GM19043 (cell line): ENCODE data around the gene GNL1.
"Not testable (repeated sequence)": the region's sequence is repeated elsewhere in the genome, so short reads cannot be mapped to it uniquely, and the experiment has no call there.

ENCODE experiments used
- ATAC-seq: cut with Tn5 transposase; IDR thresholded peaks from one replicate; pipeline ENCODE4 v1.9.1; 2021; ENCODE audit warnings: low read depth; ENCODE audit not compliant: unreplicated experiment

GNL1 gene

GRCh38 chr6:30541515-30542403 lies 14.5 kb downstream of the GNL1 start:
- no peak for ATAC-seq

DNA sequence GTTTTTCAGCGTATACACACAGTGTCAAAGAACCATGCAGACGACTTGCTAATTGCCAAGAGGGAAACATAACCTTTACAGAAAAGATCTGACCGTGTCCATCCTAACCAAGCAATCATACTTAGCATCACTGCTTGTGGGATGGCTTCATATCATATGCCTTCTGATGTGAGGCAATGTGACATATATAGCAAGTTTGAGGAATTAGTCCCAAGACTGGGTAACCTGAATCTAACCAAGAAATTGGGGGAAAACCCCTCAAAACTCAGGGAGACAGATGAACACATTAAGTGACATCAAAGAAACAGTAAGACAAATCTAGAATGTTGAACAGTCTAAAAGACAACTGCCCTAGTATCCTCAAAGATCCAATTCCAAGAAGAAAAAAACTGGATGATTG lies 18.4 kb downstream of the GNL1 start:
- no peak for ATAC-seq

DNA sequence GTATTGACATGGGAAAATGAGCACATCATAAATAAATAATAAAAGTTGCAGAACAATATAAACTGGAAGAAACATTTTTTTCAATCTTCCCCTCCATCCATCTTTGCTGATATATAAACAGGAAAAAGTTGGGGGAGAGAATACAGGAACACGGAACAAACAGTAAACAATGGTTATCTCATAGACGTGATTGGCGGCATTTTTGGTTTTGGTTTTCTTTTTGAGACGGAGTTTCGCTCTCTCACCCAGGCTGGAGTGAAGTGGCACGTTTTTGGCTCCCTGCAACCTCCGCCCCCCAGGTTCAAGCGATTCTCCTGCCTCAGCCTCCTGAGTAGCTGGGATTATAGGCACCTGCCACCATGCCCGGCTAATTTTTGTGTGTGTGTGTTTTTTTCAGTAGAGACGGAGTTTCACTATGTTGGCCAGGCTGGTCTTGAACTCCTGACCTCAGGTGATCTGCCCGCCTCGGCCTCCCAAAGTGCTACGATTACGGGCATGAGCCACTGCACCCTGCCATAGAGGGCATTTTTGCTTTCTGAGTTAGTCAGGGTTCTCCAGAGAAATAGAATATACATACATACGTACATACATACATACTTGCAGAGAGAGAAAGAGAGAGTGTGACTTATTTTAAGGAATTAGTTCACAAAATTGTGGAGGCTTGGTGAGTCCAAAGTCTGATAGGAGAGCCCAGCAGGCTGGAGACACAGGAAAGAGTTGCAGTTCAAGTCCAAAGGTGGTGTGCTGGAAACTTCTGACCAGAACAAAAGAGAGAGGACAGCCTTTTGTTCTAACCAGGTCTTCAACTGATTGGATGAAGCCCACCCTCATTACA lies 22.6 kb downstream of the GNL1 start:
- no peak for ATAC-seq

DNA sequence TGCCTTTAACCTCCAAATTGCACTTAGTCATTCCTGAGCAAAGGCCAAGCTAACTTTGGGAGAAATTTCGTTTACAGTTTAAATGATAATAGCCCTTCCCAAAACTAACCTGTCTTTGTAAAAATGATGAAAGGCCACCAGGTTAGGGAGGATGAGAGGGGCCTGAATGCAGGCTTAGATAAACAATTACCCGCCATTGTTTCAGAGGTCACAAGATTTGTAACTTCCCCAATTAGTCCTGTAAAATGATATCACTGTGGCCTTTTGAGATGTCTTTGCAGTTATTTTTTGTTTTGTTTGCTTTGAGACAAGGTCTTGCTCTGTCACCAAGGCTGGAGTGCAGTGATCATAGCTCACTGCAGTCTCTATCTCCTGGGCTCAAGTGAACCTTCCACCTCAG lies 26.3 kb downstream of the GNL1 start:
- ATAC-seq, result no peak

DNA sequence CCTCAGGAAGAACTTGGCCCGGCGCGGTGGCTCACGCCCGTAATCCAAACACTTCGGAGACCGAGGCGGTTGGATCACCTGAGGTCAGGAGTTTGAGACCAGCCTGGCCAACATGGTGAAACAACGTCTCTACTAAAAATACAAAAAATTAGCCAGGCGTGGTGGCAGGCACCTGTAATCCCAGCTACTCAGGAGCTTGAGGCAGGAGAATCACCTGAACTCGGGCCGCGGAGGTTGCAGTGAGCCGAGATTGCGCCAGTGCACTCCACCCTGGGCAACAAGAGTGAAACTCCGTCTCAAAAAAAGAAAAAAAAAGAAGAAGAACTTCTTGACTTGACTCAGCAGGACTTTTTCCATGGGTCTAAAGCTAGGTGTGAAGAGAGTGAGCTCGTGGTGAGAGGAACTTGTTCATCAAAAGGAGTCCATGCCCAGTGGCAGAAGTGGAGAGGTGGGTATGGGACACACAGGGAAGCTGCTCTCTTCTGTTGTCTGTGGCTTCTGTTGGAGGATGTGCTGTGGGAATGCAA lies 26.9 kb downstream of the GNL1 start:
- ATAC-seq, result not testable (repeated sequence)

DNA sequence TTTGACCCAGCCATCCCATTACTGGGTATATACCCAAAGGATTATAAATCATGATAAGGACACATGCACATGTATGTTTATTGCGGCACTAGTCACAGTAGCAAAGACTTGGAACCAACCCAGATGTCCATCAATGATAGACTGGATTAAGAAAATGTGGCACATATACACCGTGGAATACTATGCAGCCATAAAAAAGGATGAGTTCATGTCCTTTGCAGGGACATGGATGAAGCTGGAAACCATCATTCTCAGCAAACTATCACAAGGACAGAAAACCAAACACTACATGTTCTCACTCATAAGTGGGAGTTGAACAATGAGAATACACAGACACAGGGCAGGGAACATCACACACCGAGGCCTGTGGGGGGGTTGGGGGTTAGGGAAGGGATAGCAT lies 29.8 kb downstream of the GNL1 start:
- not testable (repeated sequence) for ATAC-seq

- ATAC-seq, result not testable (repeated sequence)
Observed at GRCh38 chr6:30521952-30522351, 34.3 kb downstream of the GNL1 start.

- not testable (repeated sequence) for ATAC-seq
Observed at GRCh38 chr6:30521082-30521481, 35.2 kb downstream of the GNL1 start.

- no peak for ATAC-seq
Observed at GRCh38 chr6:30520522-30520921, 35.8 kb downstream of the GNL1 start.

GRCh38 chr6:30518505-30519145 lies 37.7 kb downstream of the GNL1 start:
- not testable (repeated sequence) for ATAC-seq

GRCh38 chr6:30517767-30518504 lies 38.4 kb downstream of the GNL1 start:
- ATAC-seq, result not testable (repeated sequence)

DNA sequence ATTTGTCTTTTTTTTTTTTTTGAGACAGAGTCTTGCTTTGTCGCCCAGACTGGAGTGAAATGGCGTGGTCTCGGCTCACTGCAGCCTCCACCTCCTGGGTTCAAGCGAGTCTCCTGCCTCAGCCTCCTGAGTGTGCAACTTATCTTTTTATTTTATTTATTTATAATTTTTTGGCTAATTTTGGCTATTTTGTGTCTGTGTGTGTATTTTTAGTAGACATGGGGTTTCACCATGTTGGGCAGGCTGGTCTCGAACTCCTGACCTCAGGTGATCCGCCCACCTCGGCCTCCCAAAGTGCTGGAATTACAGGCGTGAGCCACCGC lies 39.6 kb downstream of the GNL1 start:
- ATAC-seq, result not testable (repeated sequence)

DNA sequence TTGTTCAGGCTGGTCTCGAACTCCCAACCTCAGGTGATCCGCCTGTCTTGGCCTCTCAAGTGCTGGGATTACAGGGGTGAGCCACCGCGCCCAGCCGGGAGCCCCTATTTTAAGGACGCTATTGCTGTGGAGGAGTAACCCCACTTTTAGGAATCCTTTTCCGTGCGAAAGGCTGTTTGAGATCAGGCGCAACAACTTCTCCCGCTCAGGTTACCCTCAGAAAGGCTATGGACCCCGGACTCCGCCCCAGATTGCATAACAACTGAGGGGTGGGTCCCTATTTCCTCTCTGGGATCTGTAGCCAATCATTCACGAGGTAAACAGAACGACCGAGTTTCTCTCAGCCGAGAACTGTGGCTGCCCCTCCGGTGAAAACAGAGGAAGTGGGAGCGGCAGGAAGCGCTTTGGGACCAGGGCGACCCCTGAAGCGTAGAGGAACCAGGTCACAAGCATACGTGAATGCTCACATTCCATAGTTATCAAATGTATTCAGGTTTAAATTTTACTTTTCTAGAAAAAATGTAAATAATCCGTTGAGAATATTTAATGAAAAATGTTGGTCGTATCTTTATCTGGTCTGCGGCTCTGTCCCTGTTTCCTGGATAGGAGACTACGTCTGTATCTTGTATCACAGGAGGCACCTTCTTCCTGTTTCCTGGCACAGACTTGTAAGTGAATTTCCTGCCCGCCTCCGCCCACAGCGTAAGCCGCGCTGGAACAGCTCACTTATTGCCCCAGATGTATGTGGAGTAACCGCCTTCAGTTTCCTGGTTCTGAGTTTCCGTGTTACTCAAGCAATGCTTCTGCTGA lies 40.1 kb downstream of the GNL1 start:
- no peak for ATAC-seq

- no peak for ATAC-seq
Observed at GRCh38 chr6:30515106-30515505, 41.2 kb downstream of the GNL1 start.

DNA sequence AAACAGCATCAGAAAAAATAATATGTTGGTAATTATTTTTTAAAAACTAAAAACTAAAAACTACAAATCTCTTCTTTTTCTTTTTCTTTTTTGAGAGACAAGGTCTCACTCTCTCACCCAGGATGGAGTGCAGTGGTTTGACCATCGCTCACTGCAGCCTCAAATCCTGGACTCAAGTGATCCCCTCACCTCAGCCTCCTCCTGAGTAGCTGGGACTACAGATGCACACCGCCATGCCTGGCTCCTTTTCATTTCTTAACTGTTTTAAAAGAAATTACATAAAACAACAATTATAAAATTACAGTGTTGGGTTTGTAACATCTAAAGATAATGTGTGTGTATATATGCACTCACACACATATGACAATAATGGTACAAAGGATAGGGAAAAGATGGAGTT lies 42.8 kb downstream of the GNL1 start:
- no peak for ATAC-seq

DNA sequence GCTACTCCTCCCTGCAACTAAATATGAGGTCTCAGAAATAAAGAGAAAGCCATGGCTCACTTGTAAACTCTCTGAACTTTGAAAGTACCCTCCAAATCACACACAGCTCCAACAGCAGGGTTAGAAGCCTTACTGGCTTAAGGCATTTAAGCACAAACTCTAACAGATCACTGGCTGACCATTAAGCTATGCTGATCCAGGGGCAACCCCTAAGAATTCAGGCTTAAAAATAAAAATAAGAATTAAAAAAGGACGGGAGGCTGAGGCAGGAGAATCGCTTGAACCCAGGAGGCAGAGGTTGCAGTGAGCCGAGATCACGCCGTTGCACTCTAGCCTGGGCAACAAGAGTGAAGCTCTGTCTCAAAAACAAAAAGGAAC lies 45.1 kb downstream of the GNL1 start:
- ATAC-seq, result no peak

- no peak for ATAC-seq
Observed at GRCh38 chr6:30510419-30511168, 45.7 kb downstream of the GNL1 start.

- no peak for ATAC-seq
Observed at GRCh38 chr6:30508890-30509736, 47.2 kb downstream of the GNL1 start.
